ENCODE measurements around the gene CHD9.

- TF ChIP-seq PBX3 (CRISPR knock-in tag; IDR thresholded peaks at IDR 0.05) (no peak), CTCF (tag by site-specific recombination; IDR thresholded peaks at IDR 0.05) (no peak), ZNF707 (tag by site-specific recombination; IDR thresholded peaks at IDR 0.05) (no peak), OSR2 (tag by site-specific recombination; IDR thresholded peaks at IDR 0.05) (no peak)
These were observed 34.9 kb downstream of the CHD9 start for GRCh38 chr16:53089434-53090285.

All from HEK293 (cell line).